H9 (cell line): ENCODE data around the gene COX4I2. TPM values are rescaled to one million over a fixed set of nuclear protein-coding genes. Genes with fewer than 3 reads are reported as not detected.

Source experiments
- DNase-seq: peaks from one replicate; pipeline ENCODE4 v3.0.0-alpha.2; 2017
- H2AFZ ChIP-seq: one replicate; pipeline ENCODE4 v1.6.1; 2013; ENCODE audit warnings: mild to moderate bottlenecking, low read length, control low read depth, moderate library complexity
- H2AK5ac ChIP-seq: 2 replicates; pipeline ENCODE4 v1.6.1; 2013; ENCODE audit warnings: low read length, control low read depth, mixed read lengths; ENCODE audit not compliant: insufficient read length
- H2BK120ac ChIP-seq: one replicate; pipeline ENCODE4 v1.6.1; 2013; ENCODE audit warnings: low read depth, mild to moderate bottlenecking, low read length, control low read depth, inconsistent platforms; ENCODE audit not compliant: poor library complexity, severe bottlenecking
- H2BK12ac ChIP-seq: 2 replicates; pipeline ENCODE4 v1.6.1; 2013; ENCODE audit warnings: low read length, control low read depth, mixed read lengths, low read depth; ENCODE audit not compliant: insufficient read length
- H2BK15ac ChIP-seq: 2 replicates; pipeline ENCODE4 v1.6.1; 2013; ENCODE audit warnings: low read depth, low read length, control low read depth
- H2BK20ac ChIP-seq: one replicate; pipeline ENCODE4 v1.6.1; 2013; ENCODE audit warnings: low read depth, mild to moderate bottlenecking, low read length, control low read depth, inconsistent platforms; ENCODE audit not compliant: poor library complexity, severe bottlenecking
- H2BK5ac ChIP-seq: 2 replicates; pipeline ENCODE4 v1.6.1; 2013; ENCODE audit warnings: low read length, control low read depth, mixed read lengths; ENCODE audit not compliant: insufficient read length
- H3K14ac ChIP-seq: 2 replicates; pipeline ENCODE4 v1.6.1; 2013; ENCODE audit warnings: low read length, control low read depth; ENCODE audit not compliant: insufficient read depth
- H3K18ac ChIP-seq: 2 replicates; pipeline ENCODE4 v1.6.1; 2013; ENCODE audit warnings: low read depth, mild to moderate bottlenecking, mixed read lengths, low read length, control low read depth; ENCODE audit not compliant: insufficient read length
- H3K23ac ChIP-seq: 2 replicates; pipeline ENCODE4 v1.6.1; 2013; ENCODE audit warnings: low read length, control low read depth, mixed read lengths, low read depth; ENCODE audit not compliant: insufficient read length
- H3K23me2 ChIP-seq: 2 replicates; pipeline ENCODE4 v1.6.1; 2013; ENCODE audit warnings: low read depth, mild to moderate bottlenecking, mixed read lengths, low read length, control low read depth; ENCODE audit not compliant: insufficient read length, poor library complexity, severe bottlenecking
- H3K27ac ChIP-seq: 2 replicates; pipeline ENCODE4 v1.5.1; 2013; ENCODE audit warnings: low read length, control low read depth, mixed read lengths, low read depth; ENCODE audit not compliant: insufficient read length
- H3K27me3 ChIP-seq: 2 replicates; pipeline ENCODE4 v1.6.1; 2013; ENCODE audit warnings: low read length, control low read depth, inconsistent platforms; ENCODE audit not compliant: insufficient read depth
- H3K4ac ChIP-seq: 2 replicates; pipeline ENCODE4 v1.6.1; 2013; ENCODE audit warnings: low read depth, mild to moderate bottlenecking, control low read depth, inconsistent platforms, low read length, moderate library complexity
- H3K4me1 ChIP-seq: 2 replicates; pipeline ENCODE4 v1.6.1; 2013; ENCODE audit warnings: low read length, control low read depth, inconsistent platforms; ENCODE audit not compliant: insufficient read depth
- H3K4me2 ChIP-seq: 2 replicates; pipeline ENCODE4 v1.6.1; 2013; ENCODE audit warnings: low read length, control low read depth, mixed read lengths; ENCODE audit not compliant: insufficient read length, insufficient read depth
- H3K56ac ChIP-seq: 2 replicates; pipeline ENCODE4 v1.6.1; 2013; ENCODE audit warnings: low read depth, mild to moderate bottlenecking, mixed read lengths, low read length, control low read depth; ENCODE audit not compliant: insufficient read length
- H3K79me1 ChIP-seq: 2 replicates; pipeline ENCODE4 v1.6.1; 2013; ENCODE audit warnings: low read depth, mild to moderate bottlenecking, moderate library complexity, low read length, control low read depth, inconsistent platforms; ENCODE audit not compliant: insufficient read depth, poor library complexity, severe bottlenecking
- H3K79me2 ChIP-seq: 2 replicates; pipeline ENCODE4 v1.6.1; 2013; ENCODE audit warnings: low read length, control low read depth, inconsistent platforms; ENCODE audit not compliant: insufficient read depth
- H3K9ac ChIP-seq: 2 replicates; pipeline ENCODE4 v1.6.1; 2013; ENCODE audit warnings: low read length, control low read depth, mixed read lengths; ENCODE audit not compliant: insufficient read length; ENCODE audit errors: extremely low read depth
- H3K9me3 ChIP-seq: one replicate; pipeline ENCODE4 v1.6.1; 2013; ENCODE audit warnings: low read depth, low read length, inconsistent platforms; ENCODE audit not compliant: control insufficient read depth
- H3T11ph ChIP-seq: one replicate; pipeline ENCODE4 v1.6.1; 2013; ENCODE audit warnings: mild to moderate bottlenecking, low read length, control low read depth, inconsistent platforms
- H4K20me1 ChIP-seq: one replicate; pipeline ENCODE4 v1.6.1; 2013; ENCODE audit not compliant: control insufficient read depth, insufficient read length, insufficient read depth
- H4K5ac ChIP-seq: 2 replicates; pipeline ENCODE4 v1.6.1; 2013; ENCODE audit warnings: low read depth, mild to moderate bottlenecking, mixed read lengths, low read length, control low read depth; ENCODE audit not compliant: insufficient read length
- H4K8ac ChIP-seq: replicated peaks from 2 replicates; pipeline ENCODE4 v1.6.1; 2013; ENCODE audit warnings: low read length, control low read depth, mixed read lengths, low read depth; ENCODE audit not compliant: insufficient read length
- H4K91ac ChIP-seq: 2 replicates; pipeline ENCODE4 v1.6.1; 2013; ENCODE audit warnings: low read depth, mild to moderate bottlenecking, moderate library complexity, mixed read lengths, low read length, control low read depth; ENCODE audit not compliant: insufficient read length
- H3K27ac Mint-ChIP-seq, 3 experiments: 2 replicates in 2 of 3; 3 replicates in 1 of 3; pipeline ENCODE4 v1.8.0; 2020 to 2021; ENCODE audit warnings: mixed read lengths in 3 of 3, mild to moderate bottlenecking in 1 of 3, moderate library complexity in 1 of 3
- H3K27me3 Mint-ChIP-seq: 2 replicates; pipeline ENCODE4 v1.8.0; 2021; ENCODE audit warnings: low read depth, mild to moderate bottlenecking, moderate library complexity, mixed read lengths
- H3K36me3 Mint-ChIP-seq, 3 experiments: 2 replicates in 2 of 3; 3 replicates in 1 of 3; pipeline ENCODE4 v1.8.0; 2020 to 2021; ENCODE audit warnings: low read depth in 3 of 3, mixed read lengths in 3 of 3; ENCODE audit not compliant: insufficient read depth in 1 of 3
- H3K4me1 Mint-ChIP-seq, 2 experiments: 2 replicates each; pipeline ENCODE4 v1.8.0; 2020; ENCODE audit warnings: mixed read lengths in 2 of 2
- H3K4me3 Mint-ChIP-seq, 2 experiments: 2 replicates in 1 of 2; 3 replicates in 1 of 2; pipeline ENCODE4 v1.8.0; 2020 to 2021; ENCODE audit warnings: mild to moderate bottlenecking in 2 of 2, mixed read lengths in 2 of 2, moderate library complexity in 1 of 2
- H3K9me3 Mint-ChIP-seq, 2 experiments: 2 replicates in 1 of 2; 3 replicates in 1 of 2; pipeline ENCODE4 v1.8.0; 2020; ENCODE audit warnings: mild to moderate bottlenecking in 2 of 2, mixed read lengths in 2 of 2, moderate library complexity in 1 of 2
- CTCF ChIP-seq: fragments of 200-600 bp; sonication (generic); conservative IDR thresholded peaks from 3 replicates; pipeline ENCODE4 v1.8.0; 2021; ENCODE audit warnings: antibody characterized with exemption, mild to moderate bottlenecking
- WGBS: extraction: QIAGEN DNeasy Blood & Tissue Kit; methylation state at CpG from one replicate; pipeline ENCODE4 v1.1.7; 2013; ENCODE audit warnings: missing lambda C conversion rate, low lambda C conversion rate, mixed read lengths; ENCODE audit not compliant: insufficient read length; ENCODE audit errors: extremely low coverage; 5-methylcytosine and 5-hydroxymethylcytosine counted together
- total RNA-seq: library from RNA; stranded (reverse); gene quantifications from 2 replicates; pipeline ENCODE4 v1.2.1, GENCODE V29; 2021

Gene COX4I2
- total RNA-seq, 1 experiment from 2014 or later, result not detected

GRCh38 chr20:31602431-31602778, 35.3 kb upstream of the COX4I2 start:
- no peaks in the 10 kb centered on the region for H3K27me3 ChIP-seq
- no peak overlapping the region for H2AFZ ChIP-seq
- no peak overlapping the region for H3K23ac ChIP-seq
- H3K4me3 Mint-ChIP-seq, result no peak overlapping the region
- no peaks in the 10 kb centered on the region for H3K4me1 ChIP-seq
- peak overlapping the region; percentile 94 to 96 (median 95); a peak in 5 of 7 replicates for H3K27ac Mint-ChIP-seq
- H3K9me3 Mint-ChIP-seq, result peaks cover 3% of the 10 kb centered on the region in 2 experiments; a peak in 2 of 5 replicates
- peaks cover 13% of the 10 kb centered on the region for H3K23me2 ChIP-seq
- no peak overlapping the region for H3K56ac ChIP-seq
- TF ChIP-seq CTCF, result no peak
- H3T11ph ChIP-seq, result no peak overlapping the region
- no peak for DNase-seq
- no peak overlapping the region for H3K9ac ChIP-seq
- H2BK5ac ChIP-seq, result no peak overlapping the region
- H3K18ac ChIP-seq, result no peak overlapping the region
- no peak overlapping the region for H2AK5ac ChIP-seq
- H2BK20ac ChIP-seq, result no peak overlapping the region
- H3K9me3 ChIP-seq, result no peaks in the 10 kb centered on the region
- no peaks in the 10 kb centered on the region for H4K20me1 ChIP-seq
- no peaks in the 10 kb centered on the region for H3K79me1 ChIP-seq
- no peak overlapping the region for H4K8ac ChIP-seq
- H2BK15ac ChIP-seq, result no peak overlapping the region
- no peak overlapping the region for H3K4me2 ChIP-seq
- H3K36me3 Mint-ChIP-seq, result peaks cover 6 to 22% (median 18%) of the 10 kb centered on the region in 3 experiments
- H3K14ac ChIP-seq, result no peak overlapping the region
- H3K79me2 ChIP-seq, result peaks cover 4% of the 10 kb centered on the region; the same call in 1 of the 2 replicates
- no peak overlapping the region for H2BK12ac ChIP-seq
- WGBS, result no CpG with 5 or more reads among the region's 4 CpGs
- no peak overlapping the region for H3K27ac ChIP-seq
- H3K4ac ChIP-seq, result no peak overlapping the region
- no peak overlapping the region for H2BK120ac ChIP-seq
- H4K5ac ChIP-seq, result no peak overlapping the region
- peaks cover 19 to 29% of the 10 kb centered on the region in 2 experiments for H3K4me1 Mint-ChIP-seq
- H3K27me3 Mint-ChIP-seq, result peaks cover 2% of the 10 kb centered on the region
- no peak overlapping the region for H4K91ac ChIP-seq
